Iris pigment epithelial cell (primary cell): ENCODE data around the gene ACAP1.
"Not testable (repeated sequence)": the region's sequence is repeated elsewhere in the genome, so short reads cannot be mapped to it uniquely, and the experiment has no call there.

Experiments
- DNase-seq: peaks from one replicate; pipeline ENCODE4 v3.0.0-alpha.2; 2011; ENCODE audit warnings: low read depth

ACAP1 gene

DNA sequence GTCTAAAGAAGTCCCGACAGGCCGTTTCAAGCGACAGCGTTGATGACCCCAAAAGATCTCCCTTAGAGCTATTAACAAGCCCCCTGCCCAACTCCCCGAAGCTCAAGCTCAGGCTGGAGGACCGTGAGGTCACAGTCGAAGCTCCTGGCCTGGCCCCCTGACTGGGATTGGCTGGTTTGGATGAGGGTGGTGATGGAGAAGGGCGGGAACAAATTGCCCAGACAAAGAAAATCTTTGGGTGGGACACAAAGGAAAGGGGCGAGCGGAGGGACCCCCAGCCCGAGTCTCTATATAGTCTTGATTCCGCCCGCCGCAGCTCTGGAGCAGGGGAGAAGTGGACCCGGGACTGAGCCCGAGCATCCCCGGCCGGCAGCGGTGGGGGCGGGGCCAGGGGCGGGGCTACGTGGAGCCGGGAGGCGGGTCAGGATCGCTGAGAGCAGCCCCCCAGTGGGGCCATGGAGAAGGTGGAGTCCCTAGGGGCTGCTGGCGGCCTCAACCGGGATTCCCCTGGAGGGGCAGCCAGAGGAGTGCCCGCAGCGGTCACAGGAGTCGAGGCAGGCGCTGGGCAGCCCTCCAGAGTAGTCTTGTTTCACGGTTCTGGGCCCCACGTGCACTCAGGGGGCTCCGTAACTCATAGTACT, 6.2 kb upstream of the ACAP1 start:
- peak; percentile 81 for DNase-seq

- DNase-seq, result no peak
These were observed 5.7 kb upstream of the ACAP1 start for GRCh38 chr17:7330638-7331015.

- no peak for DNase-seq
These were observed 4.2 kb upstream of the ACAP1 start for GRCh38 chr17:7332111-7332510.

DNA sequence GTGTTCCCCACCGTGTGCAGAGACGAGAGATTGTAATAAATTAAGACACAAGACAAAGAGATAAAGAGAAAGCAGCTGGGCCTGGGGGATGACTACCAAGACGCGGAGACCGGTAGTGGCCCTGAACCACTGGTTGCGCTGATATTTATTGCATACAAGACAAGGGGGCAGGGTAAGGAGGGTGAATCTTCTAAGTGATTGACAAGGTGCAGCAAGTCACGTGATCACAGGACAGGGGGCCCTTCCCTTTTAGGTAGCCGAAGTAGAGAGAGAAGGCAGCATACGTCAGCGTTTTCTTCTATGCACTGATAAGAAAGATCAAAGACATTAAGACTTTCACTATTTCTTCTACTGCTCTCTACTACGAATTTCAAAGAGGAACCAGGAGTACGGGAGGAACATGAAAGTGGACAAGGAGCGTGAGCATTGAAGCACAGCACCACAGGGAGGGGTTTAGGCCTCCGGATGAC, 3.7 kb upstream of the ACAP1 start:
- DNase-seq, result not testable (repeated sequence)

- DNase-seq, result no peak
These were observed 1.3 kb upstream of the ACAP1 start for GRCh38 chr17:7334938-7335538.

DNA sequence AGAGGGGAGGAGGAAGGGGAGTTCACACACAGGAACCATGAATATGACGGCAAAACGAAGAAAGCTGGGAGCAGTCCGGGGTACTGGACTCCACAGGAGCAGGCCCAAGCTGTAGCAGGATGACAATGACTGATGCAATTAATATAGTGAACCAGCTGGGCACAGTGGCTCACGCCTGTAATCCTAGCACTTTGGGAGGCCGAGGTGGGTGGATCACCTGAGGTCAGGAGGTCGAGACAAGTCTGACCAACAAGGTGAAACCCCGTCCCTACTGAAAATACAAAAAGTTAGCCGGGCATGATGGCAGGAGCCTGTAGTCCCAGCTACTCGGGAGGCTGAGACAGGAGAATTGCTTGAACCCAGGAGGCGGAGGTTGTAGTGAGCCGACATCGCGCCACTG, 564 bp upstream of the ACAP1 start:
- DNase-seq, result not testable (repeated sequence)

GRCh38 chr17:7337600-7337999, 1.3 kb downstream of the ACAP1 start:
- not testable (repeated sequence) for DNase-seq

GRCh38 chr17:7340179-7340578, 3.9 kb downstream of the ACAP1 start:
- no peak for DNase-seq

- DNase-seq, result no peak
These were observed 5.5 kb downstream of the ACAP1 start for GRCh38 chr17:7341842-7342241.

- no peak for DNase-seq
These were observed 6.9 kb downstream of the ACAP1 start for GRCh38 chr17:7343250-7343649.

DNA sequence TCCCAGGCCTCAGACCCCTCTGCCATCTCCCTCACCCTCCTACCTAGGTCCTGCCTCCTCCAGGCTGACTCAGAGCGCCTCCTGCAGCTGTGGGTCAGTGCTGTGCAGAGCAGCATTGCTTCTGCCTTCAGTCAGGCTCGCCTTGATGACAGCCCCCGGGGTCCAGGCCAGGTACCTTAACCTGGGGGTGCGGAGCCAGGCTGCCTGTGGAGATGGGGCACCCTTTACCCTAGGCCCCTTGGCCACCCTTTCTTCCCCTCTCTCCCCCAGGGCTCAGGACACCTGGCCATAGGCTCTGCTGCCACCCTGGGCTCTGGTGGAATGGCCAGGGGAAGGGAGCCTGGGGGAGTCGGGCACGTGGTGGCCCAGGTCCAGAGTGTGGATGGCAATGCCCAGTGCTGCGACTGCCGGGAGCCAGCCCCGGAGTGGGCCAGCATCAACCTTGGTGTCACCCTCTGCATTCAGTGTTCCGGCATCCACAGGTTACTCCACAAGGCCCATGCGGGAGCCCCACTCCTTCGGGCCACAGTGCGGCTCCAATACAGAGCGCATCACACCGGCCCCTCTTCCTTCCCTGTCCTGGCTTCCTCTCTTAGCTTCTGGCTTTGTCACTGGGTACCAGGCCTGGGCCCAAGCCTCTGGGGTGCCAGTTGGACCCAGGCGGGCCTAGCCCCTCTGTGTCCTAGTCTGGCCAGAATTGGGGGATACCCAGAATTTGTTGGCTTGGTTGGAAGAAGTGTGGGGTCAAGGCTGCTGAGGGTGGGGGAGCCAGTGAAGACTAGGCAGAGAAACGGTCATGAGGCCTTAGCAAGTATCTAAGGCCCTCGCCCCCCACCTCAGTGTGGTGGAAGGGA, 10.7 kb downstream of the ACAP1 start:
- no peak for DNase-seq

DNA sequence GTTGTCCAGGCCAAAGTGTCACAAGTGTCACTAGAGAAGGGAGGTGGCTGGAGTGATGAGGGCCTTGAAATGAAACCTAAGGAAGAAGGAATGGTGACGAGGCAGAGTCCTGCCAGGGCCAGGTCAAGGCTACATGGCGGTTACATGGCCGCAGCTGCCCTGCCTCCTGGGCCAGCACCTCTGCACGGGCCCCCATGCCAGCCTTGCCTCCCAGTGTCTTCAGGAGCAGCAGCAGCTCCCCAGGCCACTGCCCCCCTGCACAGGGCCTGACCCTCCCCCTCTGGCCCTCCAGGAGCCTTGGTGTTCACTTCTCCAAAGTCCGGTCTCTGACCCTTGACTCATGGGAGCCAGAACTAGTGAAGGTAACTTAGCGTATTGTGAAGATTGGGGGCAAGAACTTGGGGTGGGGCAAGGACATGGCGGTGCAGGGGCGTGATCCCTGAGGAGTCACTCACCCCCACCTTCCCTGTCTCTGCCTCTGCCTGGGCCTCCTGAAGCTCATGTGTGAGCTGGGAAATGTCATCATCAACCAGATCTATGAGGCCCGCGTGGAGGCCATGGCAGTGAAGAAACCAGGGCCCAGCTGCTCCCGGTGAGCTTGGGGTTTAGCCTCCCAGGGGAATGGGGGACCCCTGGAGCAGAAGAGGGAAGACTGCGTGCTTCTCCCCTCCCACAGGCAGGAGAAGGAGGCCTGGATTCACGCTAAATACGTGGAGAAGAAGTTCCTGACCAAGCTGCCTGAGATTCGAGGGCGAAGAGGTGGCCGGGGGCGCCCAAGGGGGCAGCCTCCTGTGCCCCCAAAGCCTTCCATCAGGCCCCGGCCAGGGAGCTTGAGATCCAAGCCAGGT, 11.5 kb downstream of the ACAP1 start:
- DNase-seq, result no peak

DNA sequence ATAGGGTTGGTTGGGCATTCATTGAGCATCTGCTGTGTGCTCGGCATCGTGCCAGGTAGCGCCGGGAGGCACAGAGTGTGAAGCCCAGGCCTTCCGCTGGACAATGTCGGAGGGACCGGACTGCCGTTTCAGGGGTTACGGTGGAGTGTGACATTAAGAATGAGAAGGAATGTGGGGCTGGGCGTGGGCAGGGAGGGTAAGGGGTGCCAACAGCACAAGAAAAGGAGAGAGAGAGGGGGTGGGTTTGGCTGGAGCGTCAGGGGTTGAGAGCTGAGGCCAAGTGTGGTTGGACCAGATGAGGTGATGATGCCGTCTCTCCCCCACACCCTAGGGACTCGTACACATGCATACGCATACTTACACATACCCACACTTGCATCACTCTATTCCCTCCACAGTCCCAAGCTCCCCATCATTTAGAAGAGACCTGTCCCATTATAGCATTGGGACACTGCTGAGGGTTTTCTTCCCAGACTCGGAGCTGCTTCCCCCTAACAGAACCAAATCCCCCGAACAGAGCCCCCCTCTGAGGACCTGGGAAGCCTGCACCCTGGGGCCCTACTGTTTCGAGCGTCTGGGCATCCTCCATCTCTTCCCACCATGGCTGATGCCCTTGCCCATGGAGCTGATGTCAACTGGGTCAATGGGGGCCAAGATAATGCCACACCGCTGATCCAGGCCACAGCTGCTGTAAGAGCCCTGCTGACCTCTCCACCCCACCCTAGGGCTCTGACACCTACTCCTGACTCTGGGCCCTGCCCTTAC, 12.3 kb downstream of the ACAP1 start:
- no peak for DNase-seq

- DNase-seq, result peak; percentile 90
These were observed 15.6 kb downstream of the ACAP1 start, which contains the start of gene KCTD11 for GRCh38 chr17:7351665-7352502. Gene KCTD11 (plus strand): TSS chr17:7352162.

- no peak for DNase-seq
These were observed 16.2 kb downstream of the ACAP1 start for GRCh38 chr17:7352503-7352889.

DNA sequence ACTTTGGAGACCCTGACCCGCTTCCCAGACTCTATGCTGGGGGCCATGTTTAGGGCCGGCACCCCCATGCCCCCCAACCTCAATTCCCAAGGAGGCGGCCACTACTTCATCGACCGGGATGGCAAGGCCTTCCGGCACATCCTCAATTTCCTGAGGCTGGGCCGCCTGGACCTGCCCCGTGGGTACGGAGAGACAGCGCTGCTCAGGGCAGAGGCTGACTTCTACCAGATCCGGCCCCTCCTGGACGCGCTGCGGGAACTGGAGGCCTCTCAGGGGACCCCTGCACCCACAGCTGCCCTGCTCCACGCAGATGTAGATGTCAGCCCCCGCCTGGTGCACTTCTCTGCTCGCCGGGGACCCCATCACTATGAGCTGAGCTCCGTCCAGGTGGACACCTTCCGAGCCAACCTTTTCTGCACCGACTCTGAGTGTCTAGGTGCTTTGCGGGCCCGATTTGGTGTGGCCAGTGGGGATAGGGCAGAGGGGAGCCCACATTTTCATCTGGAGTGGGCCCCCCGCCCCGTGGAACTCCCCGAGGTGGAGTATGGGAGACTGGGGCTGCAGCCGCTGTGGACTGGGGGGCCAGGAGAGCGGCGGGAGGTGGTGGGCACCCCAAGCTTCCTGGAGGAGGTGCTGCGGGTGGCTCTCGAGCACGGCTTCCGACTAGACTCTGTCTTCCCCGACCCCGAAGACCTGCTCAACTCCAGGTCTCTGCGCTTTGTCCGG, 16.7 kb downstream of the ACAP1 start:
- DNase-seq, result no peak

- peak; percentile 76 for DNase-seq
These were observed 18.0 kb downstream of the ACAP1 start for GRCh38 chr17:7354262-7354843.

DNA sequence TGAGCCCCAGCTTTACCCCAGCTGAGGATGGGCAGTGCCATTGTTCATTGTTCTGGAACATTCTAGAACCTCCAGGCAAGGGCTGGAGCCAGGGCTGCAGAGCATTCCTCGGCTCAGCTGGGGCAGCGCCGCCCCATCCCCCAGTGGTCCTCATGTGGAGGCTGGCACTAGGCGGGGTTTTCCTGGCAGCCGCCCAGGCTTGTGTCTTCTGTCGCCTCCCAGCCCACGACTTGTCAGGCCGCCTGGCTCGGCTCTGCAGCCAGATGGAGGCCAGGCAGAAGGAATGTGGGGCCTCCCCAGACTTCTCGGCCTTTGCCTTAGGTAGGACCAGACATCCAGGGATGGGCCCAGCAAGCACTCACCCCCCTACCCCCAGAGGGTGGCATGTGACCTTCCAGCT, 18.7 kb downstream of the ACAP1 start, which contains the start of gene TMEM95:
TMEM95 (plus strand) TSS at position 104 of the 400 bp plus-strand sequence; CDS start at position 153, 49 bp downstream.
- no peak for DNase-seq

GRCh38 chr17:7355573-7355972, 19.2 kb downstream of the ACAP1 start:
- DNase-seq, result no peak
